ENCODE data around the gene CD69. TPM values are rescaled to one million over a fixed set of nuclear protein-coding genes. Genes with fewer than 3 reads are reported as not detected.

CD69 gene
- total RNA-seq, 1 donor from 2014 or later, result 0.24 TPM

Other genes starting within 250 kb of the CD69 start
- 0.38 TPM for gene KLRB1, start 153.0 kb downstream of the CD69 start, total RNA-seq
- gene CLEC2D, start 91.2 kb downstream of the CD69 start, total RNA-seq, result 4.7 TPM
- gene CLECL1, start 27.8 kb downstream of the CD69 start, total RNA-seq, result not detected
- gene KLRF1, start 66.6 kb upstream of the CD69 start, total RNA-seq, result not detected
- gene CLEC2B, start 108.5 kb upstream of the CD69 start, total RNA-seq, result 6.7 TPM
- gene KLRF2, start 120.6 kb upstream of the CD69 start, total RNA-seq, result not detected
- not detected for gene CLEC2A, start 171.5 kb upstream of the CD69 start, total RNA-seq
- 0.30 TPM for gene CLEC12A, start 210.5 kb upstream of the CD69 start, total RNA-seq
- gene CLEC1B, start 238.2 kb upstream of the CD69 start, total RNA-seq, result not detected
- gene CLEC12B, start 249.7 kb upstream of the CD69 start, total RNA-seq, result not detected

Data from cardiac septum (tissue), 1 donor.